Retinal pigment epithelial cell (primary cell): ENCODE data around the gene MEPCE.

ENCODE experiments used
- DNase-seq: peaks from one replicate; pipeline ENCODE4 v3.0.0-alpha.2; 2010; ENCODE audit warnings: low read depth
- H3K4me3 ChIP-seq: 2 replicates; pipeline ENCODE4 v1.5.1; 2011; ENCODE audit warnings: mild to moderate bottlenecking, low read length, control low read depth, moderate library complexity
- CTCF ChIP-seq: conservative IDR thresholded peaks from 2 replicates; pipeline ENCODE4 v1.5.1; 2011; ENCODE audit warnings: low read depth, low read length, control low read depth, inconsistent platforms

The MEPCE gene

GRCh38 chr7:100457033-100457432, 27.4 kb downstream of the MEPCE start:
- DNase-seq: no peak

GRCh38 chr7:100464210-100464660, 34.6 kb downstream of the MEPCE start, which contains the start of gene SPACDR:
TSS of gene SPACDR (minus strand) at chr7:100464260. CDS start at chr7:100464025, 235 bp downstream.
- no peak for DNase-seq
- no peak within 1 kb of the TSS for H3K4me3 ChIP-seq
- TF ChIP-seq CTCF: no peak

More at GRCh38 chr7:100457033-100457432, 27.4 kb downstream of the MEPCE start:
- no peak overlapping the region for H3K4me3 ChIP-seq
- no peak for TF ChIP-seq CTCF

GRCh38 chr7:100464791-100465190, 35.2 kb downstream of the MEPCE start:
- H3K4me3 ChIP-seq: no peak overlapping the region
- DNase-seq: no peak
- no peak for TF ChIP-seq CTCF

- no peak overlapping the region for H3K4me3 ChIP-seq
- DNase-seq: no peak
- TF ChIP-seq CTCF: no peak
Measured at GRCh38 chr7:100465299-100465698, 35.7 kb downstream of the MEPCE start.

- DNase-seq: no peak
- TF ChIP-seq CTCF: peak; percentile 74
- H3K4me3 ChIP-seq: no peak overlapping the region
Measured at GRCh38 chr7:100465702-100466311, 36.2 kb downstream of the MEPCE start.

GRCh38 chr7:100466653-100467605, 37.3 kb downstream of the MEPCE start:
- TF ChIP-seq CTCF: no peak
- no peak for DNase-seq
- H3K4me3 ChIP-seq: no peak overlapping the region
